MG63 (cell line): Measurements from ENCODE around the gene REC114. TPM values are rescaled to one million over a fixed set of nuclear protein-coding genes. Genes with fewer than 3 reads are reported as not detected.
A peak's percentile ranks its signal among the peaks of the same experiment; 100 is the strongest.

Experiments used
- DNase-seq: peaks from one replicate; pipeline ENCODE4 v3.0.0-alpha.2; 2020
- H3K27me3 ChIP-seq: fragments of 250-450 bp; sonication (Bioruptor Pico); 2 replicates; pipeline ENCODE4 v1.5.1; 2020; ENCODE audit warnings: mild to moderate bottlenecking, moderate library complexity
- H3K36me3 ChIP-seq: fragments of 250-450 bp; sonication (Bioruptor Pico); 2 replicates; pipeline ENCODE4 v1.5.1; 2020; ENCODE audit warnings: mild to moderate bottlenecking, moderate library complexity
- H3K4me3 ChIP-seq: fragments of 250-450 bp; sonication (Bioruptor Pico); 2 replicates; pipeline ENCODE4 v1.5.1; 2020; ENCODE audit warnings: mild to moderate bottlenecking, moderate library complexity
- H3K9me3 ChIP-seq: fragments of 250-450 bp; sonication (Bioruptor Pico); 2 replicates; pipeline ENCODE4 v1.5.1; 2020; ENCODE audit warnings: mild to moderate bottlenecking, moderate library complexity
- total RNA-seq: library from RNA; depleted of rRNA; stranded (reverse); fragments of >200 nt; shearing (Covaris generic); gene quantifications from 2 replicates; pipeline ENCODE4 v1.2.3, GENCODE V29; 2014; ENCODE audit warnings: low replicate concordance

The REC114 gene
- total RNA-seq, 1 experiment from 2014 or later = not detected

DNA sequence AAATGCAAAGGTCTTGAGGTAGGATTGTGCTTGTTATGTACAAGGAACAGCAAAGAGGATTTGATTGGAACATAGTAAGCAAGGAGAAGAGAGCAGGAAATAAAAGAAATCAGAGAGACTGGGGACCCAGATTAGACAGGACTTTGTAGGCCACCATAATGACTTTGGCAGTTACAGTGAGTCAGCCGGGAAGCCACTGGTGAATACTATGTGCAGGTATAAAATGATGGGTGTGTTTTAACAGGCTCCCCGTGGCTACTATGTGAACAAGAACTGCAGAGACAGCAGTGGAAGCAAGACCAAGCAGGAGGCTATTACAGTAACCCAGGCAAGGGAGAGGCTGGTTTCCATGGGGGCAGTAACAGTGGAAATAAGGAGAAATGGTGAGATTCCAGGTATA, 135.1 kb downstream of the REC114 start:
- Histone ChIP-seq H3K27me3 (no peaks in the 10 kb centered on the region), H3K36me3 (peaks cover 62% of the 10 kb centered on the region), H3K4me3 (no peak overlapping the region), H3K9me3 (no peaks in the 10 kb centered on the region)
- DNase-seq = no peak

DNA sequence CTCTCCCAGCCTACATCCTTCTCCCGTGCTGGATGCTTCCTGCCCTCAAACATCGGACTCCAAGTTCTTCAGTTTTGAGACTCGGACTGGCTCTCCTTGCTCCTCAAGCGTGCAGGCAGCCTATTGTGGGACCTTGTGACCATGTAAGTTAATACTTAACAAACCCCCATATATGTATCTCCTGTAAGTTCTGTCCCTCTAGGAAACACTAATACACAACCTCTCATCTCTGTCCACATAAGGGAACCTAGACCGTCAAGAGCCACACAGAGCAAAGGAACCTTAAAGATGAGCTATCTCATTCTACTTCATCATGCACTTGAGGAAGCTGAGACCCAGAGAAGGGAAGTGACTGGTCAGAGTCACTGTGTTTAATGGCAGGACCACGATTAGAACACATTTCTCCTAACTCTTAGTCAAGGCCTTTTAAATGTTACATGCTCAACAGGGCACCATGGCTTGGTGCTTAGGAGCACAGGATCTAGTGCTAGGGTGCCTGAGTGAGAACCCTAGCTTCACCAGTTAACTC, 140.0 kb downstream of the REC114 start:
- H3K9me3 ChIP-seq = no peaks in the 10 kb centered on the region
- peaks cover 55% of the 10 kb centered on the region for H3K36me3 ChIP-seq
- H3K4me3 ChIP-seq = no peak overlapping the region
- no peaks in the 10 kb centered on the region for H3K27me3 ChIP-seq
- no peak for DNase-seq

DNA sequence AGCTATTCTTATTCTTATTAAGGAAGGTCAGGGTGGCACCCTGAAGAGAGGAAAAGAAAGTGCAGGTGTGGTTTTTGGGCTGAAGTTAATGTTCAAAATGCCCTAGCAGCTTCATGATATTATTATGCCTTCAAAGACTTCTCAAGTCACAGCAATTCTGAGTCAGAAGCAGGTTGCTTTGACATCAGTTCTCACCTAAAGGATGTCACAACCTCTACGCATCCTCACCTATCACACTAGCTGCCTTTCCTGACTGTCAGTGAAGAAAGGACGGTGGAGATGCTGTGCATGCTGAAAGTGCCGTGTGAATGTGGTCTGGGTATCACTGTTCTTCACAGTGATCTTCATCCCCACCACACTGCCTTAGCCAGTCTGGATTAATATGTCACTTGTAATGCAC, 140.6 kb downstream of the REC114 start:
- H3K9me3 ChIP-seq = no peaks in the 10 kb centered on the region
- H3K4me3 ChIP-seq = no peak overlapping the region
- peaks cover 56% of the 10 kb centered on the region for H3K36me3 ChIP-seq
- no peaks in the 10 kb centered on the region for H3K27me3 ChIP-seq
- no peak for DNase-seq

DNA sequence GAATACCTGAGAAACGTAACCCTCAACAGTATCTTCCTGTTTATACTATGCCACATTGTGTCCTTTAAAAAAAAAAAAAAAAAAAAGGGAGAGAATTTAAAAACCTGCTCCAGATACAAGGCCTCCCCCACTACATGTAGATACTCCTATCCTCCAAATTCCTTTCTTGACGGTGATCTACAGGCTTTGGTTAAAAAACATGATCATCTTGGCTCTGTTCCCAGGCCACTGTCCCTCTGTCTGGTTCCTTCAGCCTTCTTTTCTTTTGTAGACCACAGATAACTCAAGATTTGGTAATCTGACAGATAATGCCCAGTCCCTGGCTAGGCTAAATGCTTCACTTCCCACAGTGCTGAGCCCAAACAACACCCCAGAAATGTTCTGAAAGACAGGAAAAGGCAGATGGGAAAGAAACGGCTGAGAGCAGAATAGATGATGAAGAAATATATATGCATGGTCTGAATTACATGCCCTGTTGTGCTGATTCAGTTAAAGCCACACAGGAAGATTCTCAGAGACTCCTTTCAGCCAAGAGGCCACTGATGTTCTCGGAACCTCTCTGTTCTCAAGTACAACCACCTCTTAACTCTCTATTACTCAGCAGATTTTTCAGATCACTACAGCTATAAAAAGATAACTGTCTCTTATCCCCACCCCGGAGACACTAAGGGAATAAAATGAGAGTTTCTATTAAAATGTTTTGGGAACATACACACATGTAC, 141.9 kb downstream of the REC114 start:
- H3K36me3 ChIP-seq = peaks cover 67% of the 10 kb centered on the region
- no peak overlapping the region for H3K4me3 ChIP-seq
- no peak for DNase-seq
- H3K9me3 ChIP-seq = no peaks in the 10 kb centered on the region
- no peaks in the 10 kb centered on the region for H3K27me3 ChIP-seq

DNA sequence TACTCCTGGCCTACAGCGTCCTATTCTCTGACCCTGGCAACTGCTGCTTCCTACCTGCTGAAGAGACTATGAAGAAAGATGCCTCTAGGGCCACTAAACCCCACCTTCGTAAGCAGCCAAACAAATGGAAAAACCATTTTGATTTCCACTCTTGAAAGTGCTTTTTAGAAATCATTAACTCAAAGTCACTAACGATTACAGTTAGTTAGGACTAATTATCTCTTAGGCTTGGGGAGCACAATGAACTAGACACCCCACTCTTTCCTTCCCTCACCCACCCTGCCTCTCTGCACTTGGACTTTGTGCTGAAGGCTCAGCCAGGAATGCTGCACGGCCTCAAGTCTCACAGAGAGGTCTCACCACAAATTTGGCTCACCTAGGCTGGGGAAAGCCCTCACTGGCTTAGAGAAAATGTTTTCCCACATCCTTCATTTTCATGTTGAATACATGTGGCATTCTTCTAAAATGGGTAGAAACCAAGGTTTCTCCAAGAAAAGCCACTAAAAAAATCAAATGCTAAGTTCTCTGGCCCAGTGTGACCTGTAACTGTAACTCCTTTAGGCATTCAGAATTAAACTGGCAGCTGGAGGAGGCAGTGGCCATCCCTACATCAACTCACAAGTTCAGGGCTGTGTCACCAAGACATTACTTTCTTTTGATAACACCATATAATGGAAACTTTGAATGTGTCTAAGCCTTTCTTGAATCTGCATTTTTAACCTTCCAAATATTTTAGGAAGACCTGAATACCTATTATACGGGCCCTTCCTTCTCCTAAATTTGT, 143.1 kb downstream of the REC114 start:
- Histone ChIP-seq H3K27me3 (no peaks in the 10 kb centered on the region), H3K9me3 (no peaks in the 10 kb centered on the region), H3K4me3 (no peak overlapping the region), H3K36me3 (peaks cover 69% of the 10 kb centered on the region)
- DNase-seq = no peak

- Histone ChIP-seq H3K4me3 (no peak overlapping the region), H3K9me3 (no peaks in the 10 kb centered on the region), H3K27me3 (no peaks in the 10 kb centered on the region), H3K36me3 (peaks cover 56% of the 10 kb centered on the region)
- DNase-seq = no peak
Measured at GRCh38 chr15:73589766-73590165, 146.8 kb downstream of the REC114 start.

DNA sequence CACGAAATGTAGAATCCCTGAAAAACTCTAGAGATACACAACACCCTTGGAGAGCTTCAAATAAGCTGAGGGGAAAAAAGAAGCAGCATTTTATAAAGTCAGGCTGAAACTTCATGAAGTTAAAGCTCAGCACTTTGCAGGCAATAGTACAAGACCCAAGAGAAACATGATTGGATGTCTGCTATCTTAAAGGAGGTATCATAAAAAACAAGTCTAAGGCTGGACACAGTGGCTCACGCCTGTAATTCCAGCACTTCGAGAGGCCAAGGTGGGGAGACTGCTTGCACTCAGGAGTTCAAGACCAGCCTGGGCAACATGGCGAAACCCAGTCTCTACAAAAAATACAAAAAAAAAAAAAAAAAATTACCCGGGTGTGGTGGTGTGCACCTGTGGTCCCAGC, 147.3 kb downstream of the REC114 start:
- Histone ChIP-seq H3K4me3 (no peak overlapping the region), H3K36me3 (peaks cover 55% of the 10 kb centered on the region), H3K27me3 (no peaks in the 10 kb centered on the region), H3K9me3 (no peaks in the 10 kb centered on the region)
- no peak for DNase-seq

- H3K4me3 ChIP-seq = no peak overlapping the region
- H3K36me3 ChIP-seq = peaks cover 31% of the 10 kb centered on the region
- no peaks in the 10 kb centered on the region for H3K27me3 ChIP-seq
- no peak for DNase-seq
- H3K9me3 ChIP-seq = no peaks in the 10 kb centered on the region
Measured at GRCh38 chr15:73593304-73594074, 150.5 kb downstream of the REC114 start.

GRCh38 chr15:73594109-73594508, 151.1 kb downstream of the REC114 start:
- no peak for DNase-seq
- Histone ChIP-seq H3K36me3 (peaks cover 24% of the 10 kb centered on the region), H3K9me3 (no peaks in the 10 kb centered on the region), H3K27me3 (no peaks in the 10 kb centered on the region), H3K4me3 (no peak overlapping the region)

DNA sequence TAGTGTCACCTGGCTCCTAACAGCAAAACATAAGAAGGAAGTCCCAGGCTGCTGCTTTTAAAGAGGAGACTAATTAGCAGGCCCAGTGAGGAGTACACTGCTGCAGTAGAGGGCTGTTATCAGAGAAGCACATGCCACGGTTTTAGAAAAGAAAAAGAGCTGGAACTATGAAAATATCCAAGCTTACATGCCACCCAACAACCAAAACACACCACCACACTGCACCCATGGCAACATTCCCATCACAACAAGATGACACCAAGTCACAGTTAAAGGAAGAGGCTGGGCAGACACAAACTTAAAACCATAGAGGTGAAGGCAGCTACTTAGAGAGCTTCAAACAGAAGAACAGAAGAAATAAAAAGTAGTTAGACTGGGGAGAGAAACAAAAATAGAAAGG, 153.2 kb downstream of the REC114 start:
- Histone ChIP-seq H3K9me3 (no peaks in the 10 kb centered on the region), H3K4me3 (no peak overlapping the region), H3K36me3 (peaks cover 10% of the 10 kb centered on the region), H3K27me3 (no peaks in the 10 kb centered on the region)
- no peak for DNase-seq

GRCh38 chr15:73597036-73597638, 154.2 kb downstream of the REC114 start:
- DNase-seq = no peak
- Histone ChIP-seq H3K27me3 (no peaks in the 10 kb centered on the region), H3K4me3 (no peak overlapping the region)

DNA sequence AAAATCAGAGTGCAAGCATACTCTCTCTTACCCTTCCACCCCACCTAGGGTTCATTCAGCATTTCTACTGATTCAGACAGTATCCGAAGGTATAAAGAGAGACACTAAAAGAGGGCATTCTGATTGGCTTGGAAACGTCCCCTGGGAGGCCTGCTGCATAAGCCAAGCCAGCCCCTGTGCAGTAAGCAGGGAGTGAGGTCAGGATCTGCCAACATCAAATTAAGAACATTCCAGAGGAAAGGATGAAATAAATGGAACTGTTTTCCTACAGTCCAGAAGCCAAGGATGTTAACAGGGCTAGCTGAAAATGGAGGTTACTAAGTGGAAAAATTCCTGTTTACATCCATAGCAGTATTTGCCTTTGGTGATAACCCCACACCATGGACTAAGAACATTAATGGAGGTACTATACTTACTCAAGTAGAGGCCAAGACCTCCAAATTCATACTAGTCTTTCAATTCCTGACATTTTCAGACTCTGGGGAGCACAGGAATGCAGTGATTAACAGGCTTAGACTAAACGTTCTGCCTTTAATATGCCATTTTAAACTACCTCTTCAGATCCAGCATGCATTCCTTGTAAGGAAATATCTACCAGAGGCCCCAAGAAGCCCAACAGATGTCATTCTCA, 155.7 kb downstream of the REC114 start:
- Histone ChIP-seq H3K4me3 (no peak overlapping the region), H3K36me3 (no peaks in the 10 kb centered on the region), H3K9me3 (no peaks in the 10 kb centered on the region), H3K27me3 (no peaks in the 10 kb centered on the region)
- no peak for DNase-seq

More at GRCh38 chr15:73597036-73597638, 154.2 kb downstream of the REC114 start:
- Histone ChIP-seq H3K9me3 (no peaks in the 10 kb centered on the region), H3K36me3 (peaks cover 3% of the 10 kb centered on the region; the same call in 1 of the 2 replicates)

GRCh38 chr15:73599934-73600333, 157.0 kb downstream of the REC114 start:
- Histone ChIP-seq H3K36me3 (no peaks in the 10 kb centered on the region), H3K27me3 (no peaks in the 10 kb centered on the region), H3K9me3 (no peaks in the 10 kb centered on the region), H3K4me3 (no peak overlapping the region)
- peak; percentile 57 for DNase-seq

DNA sequence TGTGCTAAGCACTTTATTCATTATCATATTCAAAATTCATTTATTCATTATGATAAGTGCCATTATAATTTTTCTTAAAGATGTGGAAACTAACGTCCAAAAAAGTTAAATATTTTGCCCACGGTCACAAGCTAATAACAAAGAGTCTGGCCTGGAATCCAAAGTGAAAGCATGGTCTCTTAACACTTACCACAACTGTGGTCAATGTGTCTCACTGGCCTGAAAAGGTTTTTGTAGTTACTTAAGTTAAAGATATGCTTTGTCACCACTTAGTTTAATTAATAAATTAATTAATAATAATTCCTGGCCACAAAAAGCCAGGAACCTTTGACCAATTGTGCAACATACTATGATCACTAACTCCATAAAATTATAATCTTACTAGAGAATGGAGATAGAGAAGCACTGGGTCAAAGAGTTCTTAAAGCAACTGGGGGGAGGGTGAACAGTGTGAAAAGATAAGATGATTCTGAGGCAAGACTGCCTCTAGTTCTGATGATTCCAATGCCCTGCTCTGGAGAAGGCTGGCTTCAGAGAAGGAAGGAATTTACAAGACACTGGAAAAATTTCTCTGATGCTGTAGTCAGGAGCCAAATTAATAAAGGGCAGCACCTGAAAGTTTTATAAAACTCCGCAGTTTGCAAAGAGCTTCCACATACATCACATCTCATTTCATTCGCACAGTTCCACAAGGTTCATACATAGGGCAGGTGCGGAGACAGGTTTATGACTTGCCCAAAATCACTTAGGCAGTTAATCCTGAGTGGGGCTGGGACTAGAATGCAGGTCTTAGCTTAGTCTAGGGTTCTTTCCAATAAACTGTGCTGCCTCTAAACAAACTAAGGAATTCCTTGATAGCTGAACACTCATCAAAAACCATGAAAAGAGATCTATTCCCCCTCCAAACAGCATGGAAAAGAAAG, 157.7 kb downstream of the REC114 start:
- Histone ChIP-seq H3K36me3 (no peaks in the 10 kb centered on the region), H3K27me3 (no peaks in the 10 kb centered on the region), H3K9me3 (no peaks in the 10 kb centered on the region), H3K4me3 (no peak overlapping the region)
- DNase-seq = no peak
